Panc1 (cell line): Measurements from ENCODE around the gene ADPRH. TPM values are rescaled to one million over a fixed set of nuclear protein-coding genes. Genes with fewer than 3 reads are reported as not detected.

Experiments
- ATAC-seq: fragments of 200-7000 bp; cut with Tn5 transposase; 2 replicates; pipeline ENCODE4 v1.9.1; 2020; ENCODE audit warnings: mild to moderate bottlenecking, moderate library complexity
- BruUV-seq: library from RNA; stranded (reverse); fragments of 400-500 nt; replicated peaks from 2 replicates; lab custom pipeline; 2021; lab: Mats Ljungman, UMichigan
- CTCF ChIA-PET: fragments of 300-600 bp; sonication (Branson Sonifier 250); formaldehyde crosslinking; loops from one replicate; lab custom pipeline; 2022; ENCODE audit warnings: antibody characterized with exemption; lab: Charles Lee
- POLR2A ChIA-PET: fragments of 300-600 bp; sonication (Branson Sonifier 250); formaldehyde crosslinking; loops from one replicate; lab custom pipeline; 2022; ENCODE audit warnings: antibody characterized with exemption; lab: Charles Lee
- DNase-seq: peaks from one replicate; pipeline ENCODE4 v3.0.0-alpha.2; 2010; ENCODE audit warnings: low read depth, low spot score
- H3K27ac ChIP-seq: 2 replicates; pipeline ENCODE4 v1.5.1; 2011; ENCODE audit warnings: mild to moderate bottlenecking, low read length, inconsistent platforms
- H3K27me3 ChIP-seq: fragments of 200-500 bp; sonication (Bioruptor generic); 2 replicates; pipeline ENCODE4 v1.6.0; 2014; ENCODE audit warnings: low read length, inconsistent platforms; ENCODE audit not compliant: control insufficient read depth, insufficient read depth
- H3K36me3 ChIP-seq: fragments of 200-500 bp; sonication (Bioruptor generic); 2 replicates; pipeline ENCODE4 v1.5.1; 2014; ENCODE audit warnings: inconsistent platforms, mild to moderate bottlenecking, low read length, moderate library complexity; ENCODE audit not compliant: control insufficient read depth, insufficient read depth
- H3K4me1 ChIP-seq: 2 replicates; pipeline ENCODE4 v1.5.1; 2011; ENCODE audit warnings: inconsistent platforms, mild to moderate bottlenecking, low read length, moderate library complexity; ENCODE audit not compliant: control insufficient read depth, insufficient read depth
- H3K4me3 ChIP-seq, 2 experiments: 2 replicates each; pipeline ENCODE4 v1.5.1; 2011 to 2012; ENCODE audit warnings: low read depth in 2 of 2, low read length in 2 of 2, mild to moderate bottlenecking in 2 of 2, inconsistent platforms in 1 of 2, moderate library complexity in 1 of 2
- H3K9me3 ChIP-seq: fragments of 200-500 bp; sonication (Bioruptor generic); 2 replicates; pipeline ENCODE4 v1.5.1; 2014; ENCODE audit warnings: low read depth, mild to moderate bottlenecking, inconsistent platforms, low read length, moderate library complexity; ENCODE audit not compliant: control insufficient read depth, insufficient read depth
- CTCF ChIP-seq: fragments of 450-650 bp; IDR thresholded peaks from 2 replicates; pipeline ENCODE4 v1.5.1; 2017; ENCODE audit warnings: mild to moderate bottlenecking
- POLR2AphosphoS5 ChIP-seq: IDR thresholded peaks from 2 replicates; pipeline ENCODE4 v1.6.1; 2012; ENCODE audit warnings: mild to moderate bottlenecking, low read depth, low read length, moderate library complexity
- REST ChIP-seq, 2 experiments: IDR thresholded peaks; 2 replicates each; pipeline ENCODE4 v1.6.1; 2011 to 2012; ENCODE audit warnings: low read depth in 2 of 2, control low read depth in 1 of 2, low read length in 1 of 2, mild to moderate bottlenecking in 1 of 2, moderate library complexity in 1 of 2; ENCODE audit not compliant: insufficient read depth in 1 of 2
- SIN3A ChIP-seq: IDR thresholded peaks from 2 replicates; pipeline ENCODE4 v1.6.1; 2012; ENCODE audit warnings: low read depth, mild to moderate bottlenecking, low read length, moderate library complexity, borderline replicate concordance; ENCODE audit not compliant: insufficient read depth
- TCF7L2 ChIP-seq: IDR thresholded peaks from 2 replicates; pipeline ENCODE4 v1.6.1; 2011; ENCODE audit warnings: mild to moderate bottlenecking, low read depth, low read length, inconsistent platforms
- in situ Hi-C: cut with HindIII; loops from 2 replicates; pipeline ENCODE4 v1.10.0; 2016; ENCODE audit warnings: low sequenced_read_pairs, low pct_unique_long_range_greater_than_20kb
- intact Hi-C: fragments of 100-400 bp; cut with micrococcal nuclease; formaldehyde crosslinking; loops from one replicate; pipeline ENCODE4 v1.10.0; 2022; ENCODE audit not compliant: unreplicated experiment
- total RNA-seq: library from RNA; stranded (reverse); gene quantifications from one replicate; pipeline ENCODE4 v1.2.1, GENCODE V29; 2021; ENCODE audit not compliant: unreplicated experiment

ADPRH gene
- total RNA-seq, 1 experiment from 2014 or later: 7.8 TPM

GRCh38 chr3:119608405-119609000, 29.2 kb downstream of the ADPRH start:
- CTCF ChIA-PET: no interaction called here
- no peak overlapping the region for H3K27ac ChIP-seq
- H3K4me3 ChIP-seq: no peak overlapping the region
- no peaks in the 10 kb centered on the region for H3K4me1 ChIP-seq
- ATAC-seq (no peak), DNase-seq (no peak)
- H3K36me3 ChIP-seq: no peaks in the 10 kb centered on the region
- TF ChIP-seq SIN3A: no peak
- no peak for TF ChIP-seq TCF7L2
- no peak for TF ChIP-seq CTCF
- TF ChIP-seq REST (IDR thresholded peaks at IDR 0.05; ENCODE audit: insufficient read depth in 1 of 2, low read depth in 2 of 2, low read length in 1 of 2): no peak
- no peak for TF ChIP-seq POLR2AphosphoS5
- in situ Hi-C loops (no loop called here), intact Hi-C loops (no loop called here)
- POLR2A ChIA-PET: no interaction called here
- BruUV-seq: no TSS peak
- peaks cover 2% of the 10 kb centered on the region for H3K27me3 ChIP-seq
- no peaks in the 10 kb centered on the region for H3K9me3 ChIP-seq

GRCh38 chr3:119609301-119609700, 30.0 kb downstream of the ADPRH start:
- intact Hi-C loops (no loop called here), in situ Hi-C loops (no loop called here)
- POLR2A ChIA-PET: no interaction called here
- DNase-seq (no peak), ATAC-seq (no peak)
- no peaks in the 10 kb centered on the region for H3K4me1 ChIP-seq
- peaks cover 2% of the 10 kb centered on the region for H3K27me3 ChIP-seq
- H3K4me3 ChIP-seq: no peak overlapping the region
- H3K9me3 ChIP-seq: no peaks in the 10 kb centered on the region
- H3K27ac ChIP-seq: no peak overlapping the region
- no TSS peak for BruUV-seq
- TF ChIP-seq POLR2AphosphoS5: no peak
- no peaks in the 10 kb centered on the region for H3K36me3 ChIP-seq
- CTCF ChIA-PET: no interaction called here

- Histone ChIP-seq H3K4me3 (no peak overlapping the region), H3K9me3 (no peaks in the 10 kb centered on the region), H3K36me3 (no peaks in the 10 kb centered on the region), H3K27ac (no peak overlapping the region), H3K27me3 (peaks cover 2% of the 10 kb centered on the region), H3K4me1 (no peaks in the 10 kb centered on the region)
- ChIA-PET CTCF (no interaction called here), POLR2A (no interaction called here)
- in situ Hi-C loops (no loop called here), intact Hi-C loops (no loop called here)
- no TSS peak for BruUV-seq
- ATAC-seq (no peak), DNase-seq (no peak)
- TF ChIP-seq TCF7L2 (no peak), POLR2AphosphoS5 (no peak), SIN3A (no peak), REST (IDR thresholded peaks at IDR 0.05; ENCODE audit: insufficient read depth in 1 of 2, low read depth in 2 of 2, low read length in 1 of 2) (no peak), CTCF (no peak)
Measured at GRCh38 chr3:119611664-119612063, 32.4 kb downstream of the ADPRH start.
